ENCODE data around the gene TMEM154.
A peak's percentile ranks its signal among the peaks of the same experiment; 100 is the strongest.

TMEM154 gene

GRCh38 chr4:152620915-152621314 is 58.9 kb downstream of the TMEM154 start:
- no peak for DNase-seq

- DNase-seq, result no peak
Measured at GRCh38 chr4:152620218-152620617, 59.6 kb downstream of the TMEM154 start.

- DNase-seq, result no peak
Measured at GRCh38 chr4:152619556-152619955, 60.2 kb downstream of the TMEM154 start.

- DNase-seq, result no peak
Measured at GRCh38 chr4:152618971-152619370, 60.8 kb downstream of the TMEM154 start.

GRCh38 chr4:152616804-152617203 is 63.0 kb downstream of the TMEM154 start:
- no peak for DNase-seq

- DNase-seq, result no peak
Measured at GRCh38 chr4:152613841-152614721, 65.7 kb downstream of the TMEM154 start.

GRCh38 chr4:152613351-152613750 is 66.4 kb downstream of the TMEM154 start:
- DNase-seq, result no peak

GRCh38 chr4:152610131-152610530 is 69.7 kb downstream of the TMEM154 start:
- DNase-seq, result no peak

GRCh38 chr4:152609481-152609880 is 70.3 kb downstream of the TMEM154 start:
- no peak for DNase-seq

- no peak for DNase-seq
Measured at GRCh38 chr4:152607178-152607577, 72.6 kb downstream of the TMEM154 start.

- no peak for DNase-seq
Measured at GRCh38 chr4:152606753-152607152, 73.0 kb downstream of the TMEM154 start.

GRCh38 chr4:152605641-152606335 is 74.0 kb downstream of the TMEM154 start:
- no peak for DNase-seq

GRCh38 chr4:152605031-152605430 is 74.8 kb downstream of the TMEM154 start:
- DNase-seq, result no peak

- no peak for DNase-seq
Measured at GRCh38 chr4:152601156-152601555, 78.6 kb downstream of the TMEM154 start.

GRCh38 chr4:152599636-152600035 is 80.2 kb downstream of the TMEM154 start:
- no peak for DNase-seq

GRCh38 chr4:152599095-152599494 is 80.7 kb downstream of the TMEM154 start:
- no peak for DNase-seq

- DNase-seq, result no peak
Measured at GRCh38 chr4:152598454-152598853, 81.3 kb downstream of the TMEM154 start.

GRCh38 chr4:152594978-152595925 is 84.5 kb downstream of the TMEM154 start:
- no peak for DNase-seq

GRCh38 chr4:152594057-152594456 is 85.7 kb downstream of the TMEM154 start:
- DNase-seq, result no peak

- no peak for DNase-seq
Measured at GRCh38 chr4:152591876-152592275, 87.9 kb downstream of the TMEM154 start.

GRCh38 chr4:152591396-152591795 is 88.4 kb downstream of the TMEM154 start:
- DNase-seq, result peak in 2 of 4 experiments; percentile 10 to 22

GRCh38 chr4:152590179-152591031 is 89.4 kb downstream of the TMEM154 start:
- no peak for DNase-seq
